ENCODE results near the gene FAM89A.
"Not testable (repeated sequence)": the region's sequence is repeated elsewhere in the genome, so short reads cannot be mapped to it uniquely, and the experiment has no call there.

Gene FAM89A

DNA sequence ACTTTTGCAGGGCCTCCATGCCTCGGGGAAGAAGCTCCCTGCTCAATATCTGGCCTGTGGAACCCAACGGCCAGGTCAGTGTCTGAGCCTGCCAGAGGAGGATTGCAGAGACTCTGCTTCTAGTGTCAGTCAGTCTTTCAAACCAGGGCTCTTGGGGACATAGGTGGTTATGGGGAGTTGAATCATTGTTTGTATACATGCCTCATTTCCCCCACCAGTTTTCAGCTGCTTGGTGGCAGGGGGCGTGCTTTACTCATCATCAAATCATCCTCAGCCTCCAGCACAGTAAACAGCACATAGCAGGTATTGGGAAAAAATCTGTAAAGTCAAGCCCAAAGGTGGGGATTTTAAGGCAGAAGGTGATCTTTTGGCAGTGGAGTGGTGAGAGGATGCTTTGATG, 17.4 kb upstream of the FAM89A start:
- no peak for DNase-seq

DNA sequence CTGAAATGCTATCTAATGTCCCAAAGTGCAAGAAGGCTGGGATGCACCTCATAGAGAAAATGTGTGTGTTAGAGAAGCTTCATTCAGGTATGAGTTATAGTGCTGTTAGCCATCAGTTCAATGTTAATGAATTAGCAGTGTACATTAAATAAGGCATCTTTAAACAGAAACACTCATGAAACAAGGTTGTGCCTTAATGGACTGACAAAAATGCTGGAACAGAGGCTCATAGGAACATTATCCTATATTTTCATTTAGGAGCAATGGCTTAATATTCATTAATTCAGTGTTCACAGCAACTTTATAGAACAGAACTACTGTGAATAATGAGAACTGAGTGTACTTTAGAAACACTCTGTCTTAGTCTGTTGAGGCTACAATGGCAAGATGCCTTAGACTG, 15.2 kb upstream of the FAM89A start:
- no peak for DNase-seq

DNA sequence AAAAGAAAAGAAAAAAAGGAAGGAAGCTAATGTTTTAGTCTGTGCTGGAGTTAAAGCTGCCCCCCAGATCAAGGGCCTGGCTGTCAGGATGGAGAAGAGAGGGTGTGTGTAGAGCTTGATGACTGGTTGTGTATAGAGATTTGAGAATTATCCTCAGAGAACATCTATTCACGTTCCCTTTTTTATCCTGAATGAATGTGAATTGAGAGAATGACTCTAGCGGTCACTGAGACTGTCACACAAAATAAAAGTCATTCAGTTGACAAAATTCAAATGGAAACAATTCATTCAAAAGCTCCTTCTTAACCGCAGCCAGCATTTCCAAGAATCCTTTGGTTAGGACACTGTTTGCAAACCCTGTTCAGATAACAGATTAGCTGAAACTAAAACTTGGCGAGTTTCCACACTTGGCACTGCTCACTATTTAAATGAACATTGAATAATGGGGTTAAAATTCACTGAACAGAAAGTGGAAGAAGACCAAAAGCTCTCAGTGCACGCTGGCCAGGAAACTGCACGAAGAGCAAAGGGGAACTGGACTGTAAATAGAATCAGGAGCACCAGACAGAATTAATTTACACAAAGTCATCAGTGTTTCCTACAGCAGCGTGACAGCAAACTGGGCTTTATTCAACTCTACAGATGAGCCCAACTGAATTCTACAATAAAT, 13.6 kb upstream of the FAM89A start:
- DNase-seq: peak in 19 of 56 donors; percentile 3 to 57 (median 16)

DNA sequence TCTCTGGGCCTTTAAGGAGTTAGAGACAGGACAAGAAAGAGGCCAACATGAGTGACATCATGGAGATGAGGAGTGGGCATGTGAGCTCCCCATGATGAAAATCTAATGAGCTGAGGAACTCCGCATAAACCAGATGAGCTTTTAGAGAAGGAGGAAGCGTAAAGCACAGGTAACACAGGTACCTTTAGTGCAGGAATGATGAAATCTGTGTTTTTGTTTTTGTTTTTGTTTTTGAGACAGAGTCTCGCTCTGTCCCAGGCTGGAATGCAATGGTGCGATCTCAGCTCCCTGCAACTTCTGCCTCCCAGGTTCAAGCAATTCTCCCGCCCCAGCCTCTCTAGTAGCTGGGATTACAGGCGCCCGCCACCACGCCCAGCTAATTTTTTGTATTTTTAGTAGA, 12.7 kb upstream of the FAM89A start:
- DNase-seq: no peak

DNA sequence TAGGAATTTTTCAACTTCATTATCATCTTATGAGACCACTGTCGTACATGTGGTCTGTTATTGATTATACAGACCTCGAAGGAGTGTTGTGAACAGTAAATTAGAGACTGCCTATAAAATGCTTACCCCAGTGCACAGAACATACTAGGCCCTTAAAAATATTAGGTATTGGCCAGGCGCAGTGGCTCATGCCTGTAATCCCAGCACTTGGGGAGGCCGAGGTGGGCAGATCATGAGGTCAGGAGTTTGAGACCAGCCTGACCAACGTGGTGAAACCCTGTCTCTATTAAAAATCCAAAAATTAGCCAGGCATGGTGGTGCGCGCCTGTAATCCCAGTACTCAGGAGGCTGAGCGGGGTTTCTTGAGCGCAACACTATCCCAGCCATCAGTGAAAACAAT, 10.9 kb upstream of the FAM89A start:
- not testable (repeated sequence) for DNase-seq

DNA sequence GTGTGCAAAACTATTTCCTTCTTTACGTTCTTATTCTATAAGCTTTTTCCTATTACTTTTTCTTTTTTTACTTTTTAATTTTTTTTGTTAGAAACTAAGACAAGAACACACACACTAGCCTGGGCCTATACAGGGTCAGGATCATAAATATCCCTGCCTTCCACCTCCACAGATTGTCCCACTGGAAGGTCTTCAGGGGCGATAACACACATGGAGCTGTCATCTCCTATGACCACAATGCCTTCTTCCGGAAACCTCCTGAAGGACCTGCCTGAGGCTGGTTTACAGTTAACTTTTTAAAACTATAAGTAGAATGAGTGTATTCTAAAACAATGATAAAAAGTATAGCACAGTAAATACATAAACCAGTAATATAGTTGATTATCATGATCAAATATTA, 10.3 kb upstream of the FAM89A start:
- DNase-seq: no peak

DNA sequence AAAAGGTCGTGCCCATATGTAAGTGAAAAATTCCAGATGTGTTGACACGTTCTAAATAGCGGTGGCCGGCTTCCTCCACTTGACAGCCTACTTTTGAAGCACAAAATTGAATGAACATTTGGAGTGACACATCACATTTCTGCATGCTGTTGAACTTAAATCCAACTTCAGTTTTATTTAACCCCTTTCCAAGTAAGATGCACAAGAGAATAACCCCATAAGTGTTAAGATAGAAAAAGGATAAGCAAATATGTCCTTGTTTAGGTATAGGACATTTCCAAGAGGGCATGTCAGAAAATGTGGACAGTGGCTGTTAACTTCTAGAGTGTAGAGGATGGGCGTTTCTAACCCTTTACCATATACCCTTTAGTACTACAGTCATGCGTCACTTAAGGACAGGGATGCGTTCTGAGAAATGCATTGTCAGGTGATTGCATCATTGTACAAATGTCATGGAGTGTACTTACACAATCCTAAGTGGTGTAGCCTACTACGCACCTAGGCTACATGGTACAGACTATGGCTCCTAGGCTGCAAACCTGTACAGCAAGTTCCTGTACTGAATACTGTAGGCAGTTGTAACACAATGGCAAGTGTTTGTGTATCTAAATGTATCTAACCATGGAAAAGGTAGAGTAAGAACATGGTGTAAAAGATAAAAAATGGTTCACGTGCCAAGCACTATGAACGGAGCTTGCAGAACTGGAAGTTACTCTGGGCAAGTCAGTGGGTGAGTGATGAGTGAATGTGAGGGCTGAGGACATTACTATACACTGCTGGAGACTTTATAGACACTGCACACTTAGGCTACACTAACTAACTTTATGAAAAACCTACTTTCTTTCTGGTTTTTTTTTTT, 9.3 kb upstream of the FAM89A start:
- no peak for DNase-seq

DNA sequence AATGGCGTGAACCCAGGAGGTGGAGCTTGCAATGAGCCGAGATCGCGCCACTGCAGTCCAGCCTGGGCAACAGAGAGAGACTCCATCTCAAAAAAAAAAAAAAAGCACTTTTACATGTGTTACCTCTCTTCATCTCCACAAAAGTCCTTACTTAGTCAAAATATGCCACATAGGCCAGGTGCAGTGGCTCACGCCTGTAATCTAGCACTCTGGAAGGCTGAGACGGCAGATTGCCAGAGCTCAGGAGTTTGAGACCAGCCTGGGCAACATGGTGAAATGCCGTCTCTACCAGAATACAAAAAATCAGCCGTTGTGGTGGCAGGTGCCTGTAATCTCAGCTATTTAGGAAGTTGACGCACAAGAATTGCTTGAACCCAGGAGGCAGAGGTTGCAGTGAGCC, 8.4 kb upstream of the FAM89A start:
- DNase-seq: not testable (repeated sequence)

DNA sequence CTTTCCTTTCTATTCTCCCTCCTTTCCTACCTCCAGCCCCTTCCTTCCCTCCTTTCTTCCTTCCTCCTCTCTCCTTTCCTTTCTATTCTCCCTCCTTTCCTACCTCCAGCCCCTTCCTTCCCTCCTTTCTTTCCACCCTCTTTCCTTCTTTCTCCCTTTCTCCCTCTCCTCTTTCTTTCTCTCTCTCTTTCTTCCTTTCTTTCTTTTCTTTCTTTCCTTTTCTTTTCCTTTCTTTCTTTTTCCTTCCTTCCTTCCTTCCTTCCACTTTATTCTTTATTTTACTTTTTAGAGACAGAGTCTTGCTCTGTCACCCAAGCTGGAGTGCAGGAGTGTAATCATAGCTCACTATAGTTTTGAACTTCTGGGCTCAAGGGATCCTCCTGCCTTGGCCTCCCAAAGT, 7.5 kb upstream of the FAM89A start:
- not testable (repeated sequence) for DNase-seq

DNA sequence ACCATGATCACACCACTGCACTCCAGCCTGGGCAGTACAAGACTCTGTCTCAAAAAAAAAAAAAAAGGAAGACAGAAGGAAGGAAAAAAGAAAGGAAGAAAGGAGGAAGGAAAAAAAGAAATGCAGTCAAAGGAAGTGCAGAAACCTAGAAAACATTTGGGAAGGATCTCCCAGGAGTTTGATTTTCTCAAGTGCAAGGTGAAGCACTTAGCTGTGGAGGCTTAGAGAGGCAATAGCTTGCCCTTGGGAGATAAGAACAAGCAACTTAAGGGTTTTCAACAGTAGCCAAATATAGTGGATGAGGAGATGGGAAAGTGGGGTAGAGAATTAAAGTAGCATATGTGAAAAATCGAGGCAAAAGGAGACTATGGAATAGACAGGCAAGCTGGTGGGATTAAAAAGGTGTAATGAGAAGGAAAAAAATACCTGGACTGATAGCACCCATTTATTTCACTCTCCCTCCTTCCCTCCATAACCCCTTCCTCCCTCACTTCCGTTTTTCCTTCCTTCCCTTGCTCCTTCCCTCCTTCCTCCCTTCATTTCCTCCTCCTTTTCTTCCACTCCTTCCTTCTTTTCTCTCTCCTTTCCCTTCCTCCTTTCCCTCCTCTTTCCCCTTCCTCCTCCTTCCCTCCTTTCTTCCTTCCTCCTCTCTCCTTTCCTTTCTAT, 6.8 kb upstream of the FAM89A start:
- no peak for DNase-seq

DNA sequence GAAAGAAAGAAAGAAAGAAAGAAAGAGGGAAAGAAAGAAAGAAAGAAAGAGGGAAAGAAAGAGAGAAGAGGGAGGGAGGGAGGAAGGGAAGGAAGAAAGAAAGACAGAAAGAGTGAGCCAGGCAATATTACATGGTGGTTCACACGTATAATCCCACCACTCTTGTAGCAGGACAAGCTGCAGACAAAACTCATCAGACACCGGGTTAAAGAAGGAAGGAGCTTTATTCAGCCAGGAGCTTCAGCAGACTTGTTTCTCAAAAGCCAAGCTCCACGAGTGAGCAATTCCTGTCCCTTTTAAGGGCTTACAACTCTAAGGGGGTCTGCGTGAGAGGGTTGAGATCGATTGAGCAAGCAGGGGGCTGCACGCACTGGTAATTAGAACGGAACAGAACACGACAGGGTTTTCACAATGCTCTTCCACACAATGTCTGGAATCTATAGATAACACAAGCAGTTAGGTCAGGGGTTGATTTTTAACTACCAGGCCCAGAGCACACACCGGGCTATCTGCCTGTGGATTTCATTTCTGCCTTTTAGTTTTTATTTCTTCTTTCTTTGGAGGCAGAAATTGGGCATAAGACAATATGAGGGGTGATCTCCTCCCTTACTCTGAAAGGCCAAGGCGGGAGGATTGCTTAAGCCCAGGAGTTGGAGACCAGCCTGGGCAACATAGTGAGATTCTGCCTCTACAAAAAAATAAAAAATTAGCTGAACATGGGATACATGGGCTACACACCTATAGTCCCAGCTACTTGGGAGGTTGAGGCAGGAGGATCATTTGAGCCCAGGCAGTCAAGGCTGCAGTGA, 6.1 kb upstream of the FAM89A start:
- DNase-seq: not testable (repeated sequence)

DNA sequence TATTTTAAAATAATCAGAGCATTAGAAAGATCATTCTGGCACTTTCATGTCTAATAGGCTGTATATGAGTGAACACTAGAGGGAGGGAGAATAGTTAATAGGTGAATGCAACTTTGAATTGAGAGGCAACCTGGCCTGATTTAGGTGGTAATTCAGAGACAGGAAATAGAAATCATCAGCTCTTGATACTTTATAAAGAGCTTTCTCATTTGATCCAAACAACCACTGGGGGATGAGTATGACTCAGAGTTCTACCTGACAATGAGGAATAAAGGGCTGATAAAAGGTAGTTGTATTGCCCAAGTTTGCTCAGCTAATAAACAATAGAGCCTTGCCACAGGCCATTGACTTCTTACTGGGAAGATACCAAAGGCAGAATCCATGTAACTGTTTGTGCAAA, 5.2 kb upstream of the FAM89A start:
- DNase-seq: no peak

DNA sequence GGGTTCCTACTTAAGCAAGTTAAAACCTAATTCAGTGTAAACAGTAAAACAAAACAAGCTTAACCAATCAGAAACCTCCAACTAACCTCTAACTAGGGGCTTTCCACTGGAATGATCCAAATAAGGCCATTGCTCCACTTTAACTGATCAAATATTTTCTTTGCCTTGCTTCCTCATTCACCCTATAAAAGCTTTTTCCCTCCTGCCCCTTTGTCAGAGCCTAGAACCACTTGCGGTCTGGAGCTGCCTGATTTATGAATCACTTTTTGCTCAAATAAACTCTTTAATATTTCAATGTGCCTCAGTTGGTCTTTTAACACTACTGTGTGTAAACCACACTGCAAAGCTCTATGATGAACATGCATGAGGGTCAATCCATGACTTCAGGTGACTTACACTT, 4.5 kb upstream of the FAM89A start:
- no peak for DNase-seq

DNA sequence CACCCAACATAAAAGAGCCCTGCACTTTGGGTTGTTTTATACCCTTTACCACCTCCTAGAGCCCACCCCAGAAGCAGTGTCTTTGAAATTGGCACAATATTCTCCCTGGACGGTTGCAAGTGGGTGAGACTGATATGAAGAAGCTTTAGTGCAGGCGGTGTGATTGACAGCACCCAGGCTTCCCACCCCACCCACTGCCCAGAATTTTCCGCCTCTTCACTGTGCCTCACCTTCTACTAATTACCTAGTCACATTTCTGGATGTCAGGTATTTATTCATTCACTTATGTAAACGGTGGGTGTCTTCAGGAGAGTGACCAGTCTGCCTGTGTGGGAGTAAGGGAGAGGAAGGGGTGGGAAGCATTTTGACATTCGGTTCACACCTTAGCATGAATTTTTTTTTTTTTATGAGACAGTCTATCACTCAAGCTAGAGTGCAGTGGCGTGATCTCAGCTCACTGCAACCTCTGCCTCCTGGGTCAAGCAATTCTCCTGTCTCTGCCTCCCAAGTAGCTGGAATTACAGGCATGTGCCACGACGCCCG, 1.7 kb upstream of the FAM89A start:
- DNase-seq: no peak

DNA sequence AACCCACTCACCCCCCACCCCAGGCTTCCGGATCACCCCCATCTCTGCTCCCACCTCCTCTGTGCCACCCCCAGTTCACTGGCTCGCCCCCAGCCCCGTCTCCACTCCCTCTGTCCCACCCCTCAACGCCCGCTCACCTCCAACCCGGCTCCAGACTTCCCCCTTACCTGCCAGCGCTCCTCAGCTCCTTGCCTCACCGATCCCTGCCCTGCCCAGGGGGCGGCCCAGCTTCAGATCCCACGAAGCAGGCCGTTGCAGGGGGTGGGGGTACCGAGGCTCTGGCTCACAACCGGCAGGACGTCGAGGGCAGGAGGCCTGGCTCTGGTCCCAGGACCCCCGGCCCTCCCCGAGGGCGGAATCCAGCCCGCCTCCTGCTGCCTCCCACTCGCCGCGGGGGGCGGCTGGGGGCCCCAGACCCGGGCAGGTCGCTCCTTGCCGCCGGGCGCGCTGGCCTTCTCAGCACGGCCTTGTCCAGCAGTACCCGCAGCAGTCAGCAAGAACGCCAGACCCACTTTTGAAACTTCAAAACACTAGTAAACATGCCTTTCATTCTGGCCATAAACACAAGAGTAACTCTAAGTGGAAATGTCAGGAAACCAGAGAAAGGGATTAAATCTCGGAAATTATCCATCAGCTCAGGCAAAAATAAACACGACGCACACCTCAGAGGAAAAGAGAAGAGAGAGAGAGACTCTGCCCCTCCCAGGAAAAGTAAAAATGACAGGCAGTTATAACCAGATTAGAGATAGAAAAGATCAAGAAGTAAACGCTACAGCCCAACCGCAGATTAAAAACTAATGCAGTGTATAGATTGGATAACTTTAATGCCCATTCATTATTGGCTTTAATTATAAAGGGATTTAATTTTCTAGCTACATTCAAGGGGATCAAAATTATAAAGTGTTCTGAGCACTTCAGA, 1.0 kb upstream of the FAM89A start:
- peak in 1 of 56 donors; percentile 52 for DNase-seq

DNA sequence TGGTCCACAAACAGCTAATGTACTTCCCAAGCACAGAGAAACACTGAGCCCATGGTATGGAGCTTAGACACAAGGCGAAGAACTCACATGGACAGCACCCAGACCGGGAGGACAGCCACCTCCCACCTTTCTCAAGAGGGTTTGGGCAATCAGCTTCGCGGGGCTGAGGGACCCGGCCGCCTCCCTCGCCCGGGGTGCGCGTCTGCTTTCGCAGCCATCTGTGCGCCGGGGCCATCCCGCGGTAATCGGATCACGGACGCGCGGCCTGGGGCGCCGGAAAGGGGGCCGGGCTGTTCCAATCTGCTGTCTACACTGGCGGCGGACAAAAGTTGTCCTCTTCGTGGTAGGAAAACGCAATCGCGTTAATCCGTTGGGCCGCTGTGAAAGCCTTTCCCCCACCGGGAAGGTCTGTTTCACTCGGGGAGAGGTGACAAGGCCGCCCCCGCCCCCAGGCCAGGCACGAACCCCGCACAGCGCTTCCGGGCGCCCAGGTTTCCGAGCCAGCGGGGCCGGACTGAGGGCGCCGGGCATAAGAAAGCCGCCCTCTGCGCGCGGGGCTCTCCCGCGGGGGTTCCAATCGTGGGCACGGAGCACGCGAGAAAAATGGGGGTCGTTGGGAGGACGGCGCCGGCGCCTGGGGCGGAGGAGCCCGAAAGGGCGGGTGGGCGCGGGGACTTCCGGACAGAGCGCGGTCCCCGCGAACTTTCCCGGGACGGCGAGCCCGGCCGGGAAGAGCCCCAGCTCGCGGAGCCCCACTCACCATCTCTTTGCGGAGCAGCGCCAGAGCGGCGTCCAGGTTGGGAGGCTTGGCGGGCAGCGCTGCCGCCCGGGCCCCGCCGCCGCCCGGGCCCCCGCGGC, 664 bp downstream of the FAM89A start:
- peak in 1 of 56 donors; percentile 20 for DNase-seq

DNA sequence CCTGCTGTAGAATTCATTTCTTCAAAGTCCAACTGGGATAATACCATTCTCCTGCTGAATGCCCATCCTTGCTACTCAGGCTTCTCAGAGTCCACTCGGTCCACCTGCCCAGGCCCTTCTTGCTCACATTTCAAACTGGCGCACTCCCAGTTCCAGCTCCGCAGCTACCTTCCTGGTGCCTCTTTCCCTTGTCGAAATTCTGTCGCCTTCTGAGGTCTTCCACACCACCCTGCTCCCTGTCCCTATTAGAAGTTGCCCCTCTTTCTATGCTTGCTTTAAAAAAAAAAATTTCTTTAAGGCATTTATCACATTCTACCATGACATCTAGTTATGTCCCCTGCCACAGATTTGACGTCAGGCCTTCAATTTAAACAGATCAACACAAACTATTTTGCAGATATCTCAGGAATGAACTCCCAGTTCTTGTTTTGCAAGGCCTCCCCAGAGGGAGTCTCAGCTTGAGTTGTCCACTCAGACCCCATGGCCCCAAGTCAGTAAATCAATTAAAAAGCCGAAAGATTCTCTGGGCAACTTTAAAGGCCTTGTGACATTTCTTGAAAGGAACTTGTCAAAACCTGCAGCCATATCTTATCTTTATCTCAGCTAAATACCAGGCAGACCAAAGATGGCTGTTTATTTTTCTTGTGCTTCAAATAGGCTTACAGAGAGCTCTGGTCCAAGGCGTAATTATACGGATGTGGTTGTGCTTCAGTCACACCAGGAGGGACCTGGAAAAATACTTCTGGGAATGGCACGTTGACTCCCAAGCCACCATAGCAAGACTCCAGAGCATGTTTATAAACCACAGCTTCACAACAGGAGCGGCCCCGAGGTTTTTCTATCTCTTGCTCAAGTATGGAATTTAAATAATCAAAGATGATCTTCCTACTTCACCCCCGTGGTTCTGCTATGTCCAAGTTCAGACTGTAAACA, 2.2 kb downstream of the FAM89A start:
- DNase-seq: no peak

DNA sequence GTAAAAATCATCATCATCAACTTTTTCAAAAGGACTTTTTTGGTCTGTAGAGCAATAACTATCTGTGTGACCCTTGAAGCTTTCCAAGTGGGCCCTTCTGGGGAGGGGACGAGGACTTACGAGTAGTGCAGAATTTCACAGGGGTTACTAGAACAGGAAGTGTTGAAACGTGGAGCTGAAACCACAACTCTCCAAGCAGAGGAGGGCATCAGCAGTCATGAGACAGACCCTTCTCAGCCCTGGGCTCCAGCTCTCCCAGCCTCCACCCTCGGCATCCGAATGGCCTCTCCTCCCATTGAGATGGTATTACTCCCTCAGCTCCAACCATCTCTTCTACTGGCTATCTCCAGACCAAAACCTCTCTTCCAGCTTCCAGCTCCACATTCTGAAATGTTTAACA, 3.6 kb downstream of the FAM89A start:
- DNase-seq: peak in 1 of 56 donors; percentile 11

Measured in amygdala (tissue), 56 donors.